Upper lobe of left lung (tissue), 6 donors: ENCODE measurements around the gene HMGXB3. TPM values are rescaled to one million over a fixed set of nuclear protein-coding genes. Genes with fewer than 3 reads are reported as not detected.
"Not testable (repeated sequence)": the region's sequence is repeated elsewhere in the genome, so short reads cannot be mapped to it uniquely, and the experiment has no call there.

Source experiments
- ATAC-seq, 2 donors: fragments of 200-7000 bp; cut with Tn5 transposase; one replicate each; pipeline ENCODE4 v1.9.1; 2022; ENCODE audit warnings: mild to moderate bottlenecking in 2 of 2, moderate library complexity in 2 of 2; ENCODE audit not compliant: low FRiP score in 2 of 2
- DNase-seq, 2 donors: peaks; one replicate each; pipeline ENCODE4 v3.0.0-alpha.2; 2019 to 2020
- H3K27ac ChIP-seq, 4 donors: fragments of 200-600 bp; sonication (generic); one replicate each; pipeline ENCODE4 v1.5.1; 2016 to 2019
- H3K27me3 ChIP-seq, 4 donors: fragments of 200-600 bp; sonication (generic); one replicate each; pipeline ENCODE4 v1.5.1; 2017 to 2019
- H3K36me3 ChIP-seq, 4 donors: fragments of 200-600 bp; sonication (generic); one replicate each; pipeline ENCODE4 v1.5.1; 2016 to 2019
- H3K4me1 ChIP-seq, 4 donors: fragments of 200-600 bp; sonication (generic); one replicate each; pipeline ENCODE4 v1.5.1; 2018 to 2019
- H3K4me3 ChIP-seq, 4 donors: fragments of 200-600 bp; sonication (generic); one replicate each; pipeline ENCODE4 v1.5.1; 2017 to 2019; ENCODE audit warnings: mild to moderate bottlenecking in 2 of 4, moderate library complexity in 1 of 4
- H3K9me3 ChIP-seq, 4 donors: fragments of 200-600 bp; sonication (generic); one replicate each; pipeline ENCODE4 v1.5.1; 2018 to 2019
- CTCF ChIP-seq, 6 experiments: fragments of 450-650 bp in 4 of 6; fragments of 200-600 bp in 2 of 6; sonication (generic) in 2 of 6; IDR thresholded peaks; one replicate each; pipeline ENCODE4 v1.5.1; 2016 to 2019; ENCODE audit warnings: antibody characterized with exemption in 6 of 6
- EP300 ChIP-seq, 4 donors: sonication (generic); formaldehyde crosslinking; IDR thresholded peaks; one replicate each; pipeline ENCODE4 v1.5.1; 2017; ENCODE audit warnings: antibody characterized with exemption in 4 of 4, control low read depth in 2 of 4
- POLR2A ChIP-seq, 4 donors: fragments of 450-650 bp; IDR thresholded peaks; one replicate each; pipeline ENCODE4 v1.5.1; 2016 to 2017; ENCODE audit warnings: antibody characterized with exemption in 4 of 4, mild to moderate bottlenecking in 2 of 4
- POLR2AphosphoS5 ChIP-seq, 2 donors: sonication (generic); formaldehyde crosslinking; IDR thresholded peaks; one replicate each; pipeline ENCODE4 v1.5.1; 2017; ENCODE audit warnings: antibody characterized with exemption in 2 of 2
- WGBS, 2 donors: methylation state at CpG; one replicate each; pipeline ENCODE4 v1.1.5; 2017 to 2018; 5-methylcytosine and 5-hydroxymethylcytosine counted together
- total RNA-seq, 6 donors: library from RNA; depleted of rRNA in 4 of 6; stranded (reverse); fragments of >200 nt in 4 of 6; gene quantifications; one replicate each; pipeline versions ENCODE4 v1.1.0 to v1.2.1, GENCODE V29; 2016 to 2021
- donor health status: DM: no; HTN: no; CAD: no; lungs with moderate emphysema.
- donor health status: DM: no; HTN: yes; CAD: no; lungs with severe emphysema.

HMGXB3 gene
- total RNA-seq, 6 donors from 2014 or later, result 29.6 to 71.2 (median 41.0) TPM

- no peak overlapping the region for H3K4me3 ChIP-seq
- H3K27ac ChIP-seq, result peak overlapping the region in 1 of 4 donors; percentile 21
- H3K27me3 ChIP-seq, result no peaks in the 10 kb centered on the region
- no peaks in the 10 kb centered on the region for H3K9me3 ChIP-seq
- DNase-seq (no peak), ATAC-seq (no peak)
- H3K36me3 ChIP-seq, result peaks cover 50 to 92% (median 83%) of the 10 kb centered on the region in 4 donors
- H3K4me1 ChIP-seq, result peaks cover 8 to 15% (median 13%) of the 10 kb centered on the region in 4 donors
- no peak for TF ChIP-seq POLR2AphosphoS5 (IDR thresholded peaks at IDR 0.05)
- no peak for TF ChIP-seq EP300 (IDR thresholded peaks at IDR 0.05)
- no peak for TF ChIP-seq POLR2A (IDR thresholded peaks at IDR 0.05)
- no peak for TF ChIP-seq CTCF (IDR thresholded peaks at IDR 0.05)
These were observed 43.8 kb downstream of the HMGXB3 start for GRCh38 chr5:150044329-150044681.

- Histone ChIP-seq H3K27ac (no peak overlapping the region), H3K36me3 (peaks cover 52 to 92% (median 85%) of the 10 kb centered on the region in 4 donors), H3K4me3 (no peak overlapping the region), H3K27me3 (no peaks in the 10 kb centered on the region), H3K4me1 (peaks cover 8 to 15% (median 13%) of the 10 kb centered on the region in 4 donors), H3K9me3 (no peaks in the 10 kb centered on the region)
- TF ChIP-seq EP300 (IDR thresholded peaks at IDR 0.05), result no peak
- WGBS, 2 donors, result 82 to 88% methylated on average over 7 of the region's 7 CpGs
- ATAC-seq, result no peak
- no peak for DNase-seq
These were observed 44.2 kb downstream of the HMGXB3 start for GRCh38 chr5:150044712-150045111.

GRCh38 chr5:150045549-150045948, 45.0 kb downstream of the HMGXB3 start:
- Histone ChIP-seq H3K27me3 (no peaks in the 10 kb centered on the region), H3K9me3 (no peaks in the 10 kb centered on the region), H3K4me1 (peaks cover 8 to 15% (median 13%) of the 10 kb centered on the region in 4 donors), H3K27ac (no peak overlapping the region), H3K36me3 (peaks cover 52 to 92% (median 85%) of the 10 kb centered on the region in 4 donors), H3K4me3 (no peak overlapping the region)
- ATAC-seq (no peak), DNase-seq (no peak)
- TF ChIP-seq EP300 (IDR thresholded peaks at IDR 0.05) (no peak), POLR2AphosphoS5 (IDR thresholded peaks at IDR 0.05) (no peak)
- 85 to 90% methylated on average over 6 of the region's 6 CpGs for WGBS, 2 donors

- Histone ChIP-seq H3K4me1 (peaks cover 8 to 15% (median 13%) of the 10 kb centered on the region in 4 donors), H3K27ac (no peak overlapping the region), H3K9me3 (no peaks in the 10 kb centered on the region), H3K4me3 (no peak overlapping the region), H3K36me3 (peaks cover 52 to 92% (median 85%) of the 10 kb centered on the region in 4 donors), H3K27me3 (no peaks in the 10 kb centered on the region)
- 94 to 96% methylated on average over 6 of the region's 6 CpGs for WGBS, 2 donors
- DNase-seq, result no peak
- ATAC-seq, result no peak
- no peak for TF ChIP-seq EP300 (IDR thresholded peaks at IDR 0.05)
- no peak for TF ChIP-seq POLR2A (IDR thresholded peaks at IDR 0.05)
- TF ChIP-seq CTCF (IDR thresholded peaks at IDR 0.05), result no peak
- no peak for TF ChIP-seq POLR2AphosphoS5 (IDR thresholded peaks at IDR 0.05)
These were observed 45.5 kb downstream of the HMGXB3 start for GRCh38 chr5:150046031-150046430.

- ATAC-seq, DNase-seq, H3K27me3 ChIP-seq, H3K9me3 ChIP-seq, H3K27ac ChIP-seq, H3K4me1 ChIP-seq, H3K4me3 ChIP-seq: not testable (repeated sequence)
- 90 to 93% methylated on average over 11 to 14 of the region's 14 CpGs for WGBS, 2 donors
- peaks cover 52 to 98% (median 96%) of the 10 kb centered on the region in 4 donors for H3K36me3 ChIP-seq
These were observed 49.8 kb downstream of the HMGXB3 start for GRCh38 chr5:150050172-150050811.

- peak in 1 of 2 donors; percentile 50 for DNase-seq
- ATAC-seq, result no peak
- 84 to 86% methylated on average over 17 to 18 of the region's 18 CpGs for WGBS, 2 donors
- H3K27me3 ChIP-seq, result no peaks in the 10 kb centered on the region
- no peaks in the 10 kb centered on the region for H3K4me1 ChIP-seq
- TF ChIP-seq CTCF (IDR thresholded peaks at IDR 0.05), result no peak
- no peak for TF ChIP-seq POLR2A (IDR thresholded peaks at IDR 0.05)
- TF ChIP-seq EP300 (IDR thresholded peaks at IDR 0.05), result no peak
- TF ChIP-seq POLR2AphosphoS5 (IDR thresholded peaks at IDR 0.05), result no peak
- no peak overlapping the region for H3K4me3 ChIP-seq
- H3K27ac ChIP-seq, result no peak overlapping the region
- H3K36me3 ChIP-seq, result peaks cover 44 to 94% (median 87%) of the 10 kb centered on the region in 4 donors
- no peaks in the 10 kb centered on the region for H3K9me3 ChIP-seq
These were observed 51.2 kb downstream of the HMGXB3 start for GRCh38 chr5:150051657-150052195.
